ENCODE data around the gene MVD. TPM values are rescaled to one million over a fixed set of nuclear protein-coding genes. Genes with fewer than 3 reads are reported as not detected.

MVD gene
- total and polyA plus RNA-seq, 2 of the 4 experiments (the other 2 are of a cell fraction), result 18.3 to 28.4 TPM

DNA sequence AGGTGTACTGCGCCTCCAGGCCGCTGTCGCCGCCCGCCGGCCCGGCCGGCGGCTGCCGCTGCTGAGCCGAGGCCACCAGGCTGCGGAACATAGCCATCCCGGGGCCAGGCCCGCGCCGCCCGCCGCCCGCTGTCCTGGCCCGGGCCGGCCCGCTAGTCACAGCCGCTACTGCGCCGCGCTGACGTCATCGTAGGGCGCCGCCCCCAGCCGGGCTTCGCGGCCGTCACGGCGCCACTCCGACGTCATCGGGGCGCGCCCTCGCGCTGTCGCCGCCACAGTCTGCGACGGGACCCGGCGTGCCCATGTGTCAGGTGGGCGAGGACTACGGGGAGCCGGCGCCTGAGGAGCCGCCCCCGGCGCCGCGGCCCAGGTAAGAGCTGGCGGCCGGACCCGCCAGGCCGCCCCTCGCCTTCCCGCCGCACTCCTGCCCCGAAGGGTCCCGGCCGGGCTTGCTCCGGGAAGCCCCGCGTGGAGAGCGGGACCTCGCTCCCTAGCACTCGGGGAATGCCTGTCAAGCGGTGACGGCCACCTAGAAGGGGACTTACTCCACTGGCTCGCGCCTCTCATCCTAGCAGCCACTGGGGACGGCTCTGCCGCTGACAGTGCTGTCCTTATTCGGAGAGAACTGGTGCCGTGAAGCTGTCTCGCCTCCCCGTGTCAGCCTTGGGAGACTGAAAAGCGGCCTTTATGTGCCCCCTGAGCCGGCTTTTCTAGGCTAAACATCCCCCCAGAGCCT, 43.5 kb upstream of the MVD start, which contains the start of the genes CTU2 and RNF166:
Gene CTU2, plus strand, starts transcription at position 275 of the 736 bp plus-strand sequence. Its CDS starts 28 bp downstream, at position 303.
Gene RNF166, minus strand, starts transcription at position 180 of the 736 bp plus-strand sequence. Its CDS starts 83 bp downstream, at position 97.
- Histone ChIP-seq H2BK20ac (ENCODE audit: low read depth, low read length) (no peak within 1 kb of the TSS), H3K23ac (ENCODE audit: low read depth, low read length) (peak within 1 kb of the TSS; percentile 81), H3K18ac (ENCODE audit: low read depth, low read length) (no peak within 1 kb of the TSS), H3K9ac (ENCODE audit: low read depth, low read length) (peak within 1 kb of the TSS; percentile 80), H3K4me3 (ENCODE audit: insufficient read depth, low read depth, low read length) (peak within 1 kb of the TSS; percentile 95), H3K14ac (replicated peaks; ENCODE audit: low read depth, low read length) (peak within 1 kb of the TSS; percentile 82), H4K20me1 (ENCODE audit: insufficient read depth, low read length) (peaks cover 22% of the 10 kb centered on the region; the same call in 1 of the 2 replicates), H2BK5ac (ENCODE audit: low read depth, low read length, poor library complexity, severe bottlenecking) (peak within 1 kb of the TSS; percentile 67), H3K79me1 (ENCODE audit: low read depth in 1 of 2, low read length in 2 of 2) (peaks cover 26 to 74% of the 10 kb centered on the region in 2 experiments), H4K5ac (ENCODE audit: low read depth, low read length) (peak within 1 kb of the TSS; percentile 66; the same call in 1 of the 2 replicates), H3K36me3 (ENCODE audit: control insufficient read depth, insufficient read depth, low read length) (0 out of 2 replicates have a peak, but pooled peaks cover 2% of the 10 kb centered on the region), H2BK15ac (ENCODE audit: low read depth, low read length) (no peak within 1 kb of the TSS), H3K9me3 (ENCODE audit: control insufficient read depth, insufficient read depth, low read length) (no peaks in the 10 kb centered on the region), H2AK9ac (replicated peaks; ENCODE audit: low read depth, low read length, poor library complexity) (peak within 1 kb of the TSS; percentile 98), H3K4ac (ENCODE audit: low read depth, low read length) (peak within 1 kb of the TSS; percentile 81), H4K91ac (ENCODE audit: insufficient read depth, low read depth, low read length) (peak within 1 kb of the TSS; percentile 60; the same call in 1 of the 2 replicates), H2AK5ac (ENCODE audit: low read depth, low read length) (peak within 1 kb of the TSS; percentile 91), H3K27ac (ENCODE audit: insufficient read depth, low read length) (peak within 1 kb of the TSS; percentile 65; the same call in 1 of the 2 replicates), H2BK120ac (ENCODE audit: low read depth, low read length) (peak within 1 kb of the TSS; percentile 18; the same call in 1 of the 2 replicates), H3K4me1 (ENCODE audit: control insufficient read depth, insufficient read depth, low read length) (peaks cover 12% of the 10 kb centered on the region), H2AFZ (replicated peaks; ENCODE audit: low read length, poor library complexity) (peak within 1 kb of the TSS; percentile 94), H3K27me3 (ENCODE audit: control insufficient read depth, insufficient read depth, low read length) (no peaks in the 10 kb centered on the region), H4K8ac (ENCODE audit: low read depth in 2 of 2, low read length in 2 of 2) (peak within 1 kb of the TSS; percentile 50 to 89; a peak in 3 of 4 replicates), H3K56ac (ENCODE audit: extremely low read depth, insufficient read depth, low read length) (peak within 1 kb of the TSS; percentile 20; the same call in 1 of the 2 replicates), H3K4me2 (ENCODE audit: low read depth, low read length) (peak within 1 kb of the TSS; percentile 99), H3K9me1 (ENCODE audit: insufficient read depth, low read length) (no peaks in the 10 kb centered on the region)
- DNase-seq, result peak; percentile 84
- in situ Hi-C loops (cut with MboI; ENCODE audit: low sequenced_read_pairs) (no loop called here), intact Hi-C loops (cut with micrococcal nuclease) (no loop called here), dilution Hi-C loops (cut with HindIII; ENCODE audit: low sequenced_read_pairs, unreplicated experiment) (no loop called here)
- ChIA-PET POLR2A (ENCODE audit: unreplicated experiment) (no interaction called here), CTCF (no interaction called here)
- WGBS, 2 experiments (ENCODE audit: extremely low coverage in 2 of 2, insufficient read length in 1 of 2), result 1% methylated on average over 33 of the region's 86 CpGs; no CpG with 5 or more reads in 1 of the 2 experiments
- BruUV-seq (replicated peaks), result no TSS peak
- ATAC-seq (ENCODE audit: low read depth), result peak; percentile 86
- TF ChIP-seq, protein P1, sequence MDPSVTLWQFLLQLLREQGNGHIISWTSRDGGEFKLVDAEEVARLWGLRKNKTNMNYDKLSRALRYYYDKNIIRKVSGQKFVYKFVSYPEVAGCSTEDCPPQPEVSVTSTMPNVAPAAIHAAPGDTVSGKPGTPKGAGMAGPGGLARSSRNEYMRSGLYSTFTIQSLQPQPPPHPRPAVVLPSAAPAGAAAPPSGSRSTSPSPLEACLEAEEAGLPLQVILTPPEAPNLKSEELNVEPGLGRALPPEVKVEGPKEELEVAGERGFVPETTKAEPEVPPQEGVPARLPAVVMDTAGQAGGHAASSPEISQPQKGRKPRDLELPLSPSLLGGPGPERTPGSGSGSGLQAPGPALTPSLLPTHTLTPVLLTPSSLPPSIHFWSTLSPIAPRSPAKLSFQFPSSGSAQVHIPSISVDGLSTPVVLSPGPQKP (IDR thresholded peaks at IDR 0.05; ENCODE audit: borderline replicate concordance, low read depth, low read length), result no peak
- TF ChIP-seq FOS (IDR thresholded peaks at IDR 0.05; ENCODE audit: low read depth, low read length) (peak; percentile 39; the same call in 1 of the 2 replicates), CHD1 (IDR thresholded peaks at IDR 0.05; ENCODE audit: low read depth, low read length) (no peak), SMC3 (IDR thresholded peaks at IDR 0.05; ENCODE audit: low read depth, low read length) (no peak), MAZ (IDR thresholded peaks at IDR 0.05; ENCODE audit: borderline replicate concordance, low read depth, low read length) (peak; percentile 71; the same call in 1 of the 2 replicates), RFX5 (IDR thresholded peaks at IDR 0.05; ENCODE audit: low read depth, low read length) (no peak), MXI1 (IDR thresholded peaks at IDR 0.05; ENCODE audit: borderline replicate concordance, low read depth, low read length) (peak; percentile 100), RCOR1 (IDR thresholded peaks at IDR 0.05; ENCODE audit: insufficient replicate concordance, low read length) (no peak), NFE2L2 (IDR thresholded peaks at IDR 0.05; ENCODE audit: low read depth, low read length) (0 out of 2 replicates have a peak, but pooled peaks have one; percentile 6), BHLHE40 (IDR thresholded peaks at IDR 0.05; ENCODE audit: low read depth, low read length) (0 out of 2 replicates have a peak, but pooled peaks have one; percentile 24), POLR2A (IDR thresholded peaks at IDR 0.05; ENCODE audit: low read depth, low read length) (peak; percentile 67), CTCF (conservative IDR thresholded peaks at IDR 0.05; ENCODE audit: low read depth, low read length) (no peak), MAFK (IDR thresholded peaks at IDR 0.05; ENCODE audit: low read depth, low read length) (no peak), CEBPB (IDR thresholded peaks at IDR 0.05; ENCODE audit: low read depth, low read length) (no peak)
